ENCODE measurements around the gene LMAN2.
"Not testable (repeated sequence)": the region's sequence is repeated elsewhere in the genome, so short reads cannot be mapped to it uniquely, and the experiment has no call there.

The LMAN2 gene

DNA sequence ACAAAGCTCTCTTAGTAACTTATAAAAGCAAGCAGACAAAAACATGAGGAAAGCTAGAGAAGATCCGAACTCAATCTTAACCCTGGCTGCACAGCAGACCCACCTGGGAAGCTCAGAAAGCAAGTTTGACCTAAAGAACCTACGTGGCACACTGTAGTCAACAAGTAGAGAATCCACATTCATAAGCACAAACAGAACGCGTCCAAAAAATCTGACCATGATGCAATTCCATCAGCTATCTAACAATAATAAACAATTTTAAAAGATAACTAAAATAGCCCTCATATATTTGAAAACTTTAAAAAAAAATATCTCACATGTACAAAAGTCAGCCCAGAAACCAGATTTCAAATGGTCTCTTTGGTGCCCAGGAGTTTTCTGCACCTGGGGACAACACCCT is 4.6 kb downstream of the LMAN2 start:
- DNase-seq (ENCODE audit: low spot score), result no peak

DNA sequence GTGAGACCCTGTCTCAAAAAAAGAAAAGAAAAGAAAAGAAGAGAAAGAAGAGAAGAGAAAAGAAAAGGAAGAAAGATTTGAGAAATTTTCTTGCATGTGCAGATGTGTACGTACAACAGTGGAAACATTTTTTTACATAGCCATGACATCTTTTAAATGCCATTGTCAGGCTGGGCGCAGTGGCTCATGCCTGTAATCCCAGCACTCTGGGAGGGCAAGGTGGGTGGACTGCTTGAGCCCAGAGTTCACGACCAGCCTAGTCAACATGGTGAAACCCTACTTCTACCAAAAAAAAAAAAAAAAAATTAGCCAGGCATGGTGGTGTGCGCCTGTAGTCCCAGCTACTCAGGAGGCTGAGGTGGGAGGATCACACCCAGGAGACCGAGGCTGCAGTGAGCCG is 6.6 kb downstream of the LMAN2 start:
- DNase-seq (ENCODE audit: low spot score), result no peak

DNA sequence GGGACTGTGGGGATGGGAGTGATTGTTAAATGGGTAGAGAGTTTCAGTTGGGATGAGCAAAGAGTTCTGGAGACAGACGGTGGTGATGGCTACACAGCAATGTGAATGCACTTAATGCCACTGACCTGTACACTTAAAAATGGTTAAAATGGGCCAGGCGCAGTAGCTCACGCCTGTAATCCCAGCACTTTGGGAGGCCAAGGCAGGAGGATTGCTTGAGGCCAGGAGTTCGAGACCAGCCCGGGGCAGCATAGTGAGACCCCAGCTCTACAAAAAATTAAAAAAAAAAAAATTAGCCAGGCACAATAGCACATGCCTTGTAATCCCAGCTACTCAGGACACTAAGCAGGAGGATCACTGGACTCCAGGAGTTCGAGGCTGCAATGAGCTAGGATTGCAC is 7.7 kb downstream of the LMAN2 start:
- DNase-seq (ENCODE audit: low spot score), result no peak

DNA sequence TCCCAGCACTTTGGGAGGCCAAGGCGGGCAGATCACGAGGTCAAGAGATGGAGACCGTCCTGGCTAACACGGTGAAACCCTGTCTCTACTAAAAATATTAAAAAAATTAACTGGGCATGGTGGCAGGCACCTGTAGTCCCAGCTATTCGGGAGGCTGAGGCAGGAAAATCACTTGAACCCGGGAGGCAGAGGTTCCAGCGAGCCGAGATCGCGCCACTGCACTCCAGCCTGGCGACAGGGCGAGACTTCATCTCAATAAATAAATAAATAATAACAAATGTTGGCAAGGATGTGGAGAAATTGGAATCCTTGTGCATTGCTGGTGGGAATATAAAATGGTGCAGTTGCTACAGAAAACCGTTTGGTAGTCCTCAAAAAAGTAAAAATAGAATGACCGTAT is 8.5 kb downstream of the LMAN2 start:
- not testable (repeated sequence) for DNase-seq (ENCODE audit: low spot score)

DNA sequence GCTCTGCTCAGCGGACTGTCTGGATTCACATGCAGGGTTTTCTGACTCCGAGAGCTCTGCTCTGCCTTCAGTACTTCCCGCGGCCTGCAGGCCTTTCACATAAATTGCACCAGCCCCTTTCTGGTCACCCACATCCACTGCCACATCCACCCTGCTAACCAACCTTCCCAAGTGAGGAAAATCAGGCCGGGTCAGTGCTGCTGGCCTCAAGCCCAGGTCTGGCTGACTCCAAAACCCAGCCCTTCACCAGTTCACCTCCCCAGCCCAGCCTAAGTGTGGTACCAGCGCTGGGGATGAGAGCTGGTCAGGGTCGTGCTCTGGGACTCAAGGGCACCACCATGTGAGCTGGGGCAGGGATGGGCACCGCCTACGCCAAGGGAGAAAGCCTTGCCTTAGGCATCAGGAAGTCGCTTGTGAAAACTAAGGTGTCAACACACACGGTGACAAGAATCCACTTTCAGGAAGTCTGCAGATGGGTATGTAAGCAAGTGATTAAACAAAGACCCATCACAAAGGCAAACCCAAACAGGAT is 12.3 kb downstream of the LMAN2 start:
- no peak for DNase-seq (ENCODE audit: low spot score)

DNA sequence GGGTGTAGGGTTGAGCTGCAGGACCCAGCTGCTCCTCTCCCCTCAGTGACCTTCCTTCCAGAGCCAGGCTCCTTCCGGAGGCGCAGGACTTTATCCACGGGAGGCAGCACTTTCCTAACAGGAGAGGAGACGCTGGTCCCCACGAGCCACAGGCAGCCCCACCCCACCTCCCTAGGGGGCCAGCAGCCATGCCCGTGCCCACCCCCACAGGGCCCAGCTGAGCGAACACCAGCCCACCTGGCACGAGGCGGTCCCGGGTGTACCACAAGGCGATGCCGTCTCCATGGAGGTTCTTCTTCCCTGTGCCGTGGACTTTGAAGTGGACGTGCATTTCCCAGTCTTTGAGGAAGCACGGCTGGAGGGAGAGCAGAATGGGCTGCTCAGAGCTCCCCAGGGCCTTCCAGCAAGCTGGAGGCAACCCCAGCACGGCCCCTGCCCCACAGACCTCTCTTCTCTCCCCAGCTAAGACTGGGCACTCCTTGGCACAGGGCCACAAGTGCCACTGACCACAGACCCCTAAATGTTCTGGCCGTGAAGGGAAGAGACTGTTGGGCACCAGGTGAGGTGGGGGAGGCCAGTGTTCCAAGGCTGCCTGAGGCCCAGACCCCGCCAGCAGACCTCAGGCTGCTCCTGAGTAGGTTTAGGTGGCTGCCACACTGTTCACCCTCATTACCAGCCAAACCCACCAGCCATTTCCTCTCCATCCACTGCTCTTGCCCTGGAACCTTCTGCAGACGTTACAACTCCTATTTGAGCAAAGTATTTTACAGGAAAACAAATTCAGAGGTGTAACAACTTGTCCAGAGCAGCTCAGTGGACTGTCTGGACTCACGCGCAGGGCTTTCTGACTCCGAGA is 13.0 kb downstream of the LMAN2 start:
- no peak for DNase-seq (ENCODE audit: low spot score)

DNA sequence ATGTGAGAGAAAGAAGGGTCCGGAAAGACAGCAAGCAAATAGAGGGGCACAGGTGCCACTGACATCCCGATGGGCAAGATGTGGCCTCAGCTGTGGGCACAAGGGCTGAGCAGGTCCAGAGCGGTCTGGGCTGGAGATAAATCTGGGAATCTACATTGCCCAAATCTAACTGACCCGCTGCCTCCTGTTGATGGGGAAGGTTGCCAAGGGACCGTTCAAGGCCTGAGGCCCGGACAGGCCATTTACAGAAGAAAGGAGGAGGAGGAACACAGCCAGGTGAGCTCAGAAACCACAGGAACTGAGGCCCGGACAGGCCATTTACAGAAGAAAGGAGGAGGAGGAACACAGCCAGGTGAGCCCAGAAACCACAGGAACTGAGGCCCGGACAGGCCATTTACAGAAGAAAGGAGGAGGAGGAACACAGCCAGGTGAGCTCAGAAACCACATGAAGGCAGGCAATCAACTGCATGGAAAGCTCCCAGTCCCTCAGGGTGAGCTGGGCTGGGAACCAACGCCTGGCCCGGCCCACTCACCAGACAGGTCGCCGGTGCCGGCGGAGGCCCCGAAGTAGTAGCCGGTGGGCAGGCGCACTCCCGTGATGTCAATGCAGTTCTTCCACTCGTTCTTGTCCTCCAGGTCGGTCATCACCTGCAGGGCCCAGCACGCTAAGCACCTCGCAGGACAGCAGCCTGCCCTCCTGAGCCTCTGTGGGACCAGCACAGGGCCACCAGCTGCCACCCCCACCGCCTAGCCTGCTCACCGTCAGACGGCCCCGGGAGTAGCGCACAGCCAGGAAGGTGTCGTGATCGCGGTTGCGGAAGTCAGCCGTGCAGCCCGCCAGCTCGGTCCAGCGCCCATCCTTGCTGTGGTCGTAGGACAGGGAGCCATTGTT is 14.6 kb downstream of the LMAN2 start:
- DNase-seq (ENCODE audit: low spot score), result no peak

DNA sequence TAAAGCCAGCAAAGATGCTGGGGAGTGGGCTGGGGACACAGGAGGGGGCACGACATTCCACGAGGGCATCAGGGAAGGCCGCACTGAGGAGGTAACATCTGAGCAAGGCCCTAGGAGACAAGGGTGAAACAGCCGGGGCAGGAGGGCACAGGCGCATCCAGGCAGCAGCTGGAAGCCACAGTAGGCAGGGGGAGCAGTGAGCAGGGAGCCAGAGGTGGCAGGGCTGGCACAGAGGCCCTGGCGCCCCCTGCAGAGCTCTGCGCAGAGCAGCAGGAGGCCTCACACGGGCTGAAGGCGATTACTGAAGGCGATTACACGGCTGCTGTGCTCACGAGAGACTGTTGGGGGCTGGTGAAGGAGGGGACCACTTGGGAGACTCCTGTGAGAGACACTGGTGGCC is 15.4 kb downstream of the LMAN2 start:
- DNase-seq (ENCODE audit: low spot score), result no peak

DNA sequence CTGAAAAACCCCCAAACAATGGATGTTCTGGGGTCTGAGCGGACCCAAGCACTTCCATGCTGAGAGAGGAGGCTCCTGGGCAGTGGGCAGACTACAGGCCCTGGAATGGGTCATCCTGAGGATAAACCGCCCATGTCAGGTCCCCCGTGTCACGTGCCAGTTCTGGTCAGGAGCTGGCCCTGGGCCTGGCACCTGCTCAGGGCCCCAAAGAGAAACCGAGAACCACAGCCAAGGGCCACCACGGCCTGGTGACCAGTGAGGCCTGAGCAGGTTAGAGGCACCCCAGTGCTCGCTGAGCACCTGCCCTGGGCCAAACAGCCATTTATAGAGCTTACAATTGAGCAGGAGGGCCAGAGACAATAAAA is 15.8 kb downstream of the LMAN2 start:
- DNase-seq (ENCODE audit: low spot score), result no peak

DNA sequence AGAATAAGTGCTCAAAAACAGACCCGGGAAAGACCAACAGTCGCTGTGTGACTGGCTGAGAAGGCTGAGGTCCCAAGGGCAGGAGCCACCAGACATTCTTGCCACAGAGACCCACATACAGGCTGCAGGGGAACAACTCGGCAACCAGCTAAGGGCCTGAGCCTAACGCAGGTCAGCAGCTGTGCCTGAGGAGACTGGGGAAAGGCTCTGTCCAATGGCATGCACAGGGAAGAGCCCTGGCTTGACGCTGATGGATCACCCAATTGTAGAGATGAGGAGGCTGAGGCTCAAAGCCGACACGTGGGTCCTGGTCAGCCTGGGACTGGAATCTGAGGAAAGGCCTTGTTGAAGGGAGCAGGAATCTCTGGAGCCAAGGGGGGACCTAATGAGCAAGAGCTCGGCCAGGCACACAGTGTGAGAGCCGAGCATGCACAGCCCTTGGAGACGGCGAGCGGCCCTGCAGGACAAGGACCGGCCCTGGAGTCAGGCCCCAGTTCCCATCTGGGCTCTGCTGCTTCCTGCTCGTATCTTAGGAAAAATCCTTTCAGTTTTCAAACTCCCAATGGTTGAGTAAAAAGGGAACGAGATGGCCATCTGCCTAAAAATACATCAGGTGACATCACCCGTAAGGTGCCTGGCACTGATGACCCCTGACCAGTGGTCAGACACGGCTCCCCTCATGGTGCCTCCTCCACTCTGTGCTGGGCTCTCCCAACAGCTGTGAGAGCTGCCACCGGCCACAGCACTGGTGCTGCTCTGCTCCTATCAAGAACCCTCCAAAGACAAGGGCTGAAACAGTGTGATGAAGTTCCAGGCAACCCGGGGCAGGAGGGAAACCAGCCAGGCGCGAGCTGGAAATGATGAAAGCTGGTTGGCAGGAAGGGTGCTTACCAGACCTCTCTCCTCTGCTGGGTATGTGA is 16.4 kb downstream of the LMAN2 start:
- no peak for DNase-seq (ENCODE audit: low spot score)

DNA sequence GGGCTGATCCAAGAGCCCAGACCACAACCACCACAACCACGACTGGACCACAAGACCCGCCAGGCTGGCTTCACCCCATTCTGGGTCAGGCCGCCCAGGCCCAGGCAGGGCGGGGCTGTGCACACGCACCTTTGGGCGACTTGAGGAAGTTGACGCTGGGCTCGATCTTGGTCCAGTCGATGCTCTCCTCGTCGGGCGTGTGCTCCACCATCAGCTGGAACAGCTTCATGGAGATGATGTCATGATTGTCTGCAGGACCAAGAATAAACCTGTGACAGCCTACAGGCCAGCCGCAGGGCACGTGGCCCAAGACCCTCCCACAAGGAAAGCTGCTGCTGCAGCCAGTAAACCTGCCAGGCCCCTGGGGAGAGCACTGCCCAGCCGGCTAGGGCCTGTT is 17.3 kb downstream of the LMAN2 start:
- no peak for DNase-seq (ENCODE audit: low spot score)

DNA sequence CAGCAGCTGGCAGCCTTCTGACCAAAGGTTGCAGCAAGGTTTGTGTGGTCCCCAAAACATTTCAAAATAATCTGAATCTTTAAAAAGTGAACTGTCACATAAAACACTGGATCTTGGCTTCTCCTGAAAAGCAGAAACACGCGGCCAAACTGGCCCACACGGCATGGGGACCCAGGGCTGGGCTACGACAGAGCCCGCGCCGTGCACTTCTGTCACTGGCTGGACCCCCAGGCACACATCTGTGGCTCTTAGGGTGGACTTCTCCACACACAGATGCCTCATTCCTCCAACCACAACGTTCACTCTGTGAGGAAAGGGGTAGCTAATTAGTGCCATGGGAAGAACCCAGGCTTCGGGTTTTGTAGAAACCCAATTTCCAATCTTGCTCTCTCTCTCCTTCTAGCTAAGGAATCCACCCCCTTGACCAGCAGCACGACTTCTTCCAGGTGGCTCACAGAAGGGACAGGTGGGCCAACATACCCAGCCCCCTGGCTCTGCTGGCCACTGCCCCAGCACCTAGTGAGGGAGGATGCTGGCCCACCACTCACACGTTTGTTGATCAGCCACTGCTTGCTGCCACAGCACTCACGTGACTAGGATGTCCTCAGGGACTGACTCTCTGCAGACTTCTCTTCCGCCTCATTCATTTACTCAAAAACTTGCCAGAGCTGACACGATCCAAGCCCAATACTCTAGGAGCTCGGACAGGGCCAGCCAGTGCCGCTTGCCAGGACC is 17.9 kb downstream of the LMAN2 start:
- DNase-seq (ENCODE audit: low spot score), result no peak

DNA sequence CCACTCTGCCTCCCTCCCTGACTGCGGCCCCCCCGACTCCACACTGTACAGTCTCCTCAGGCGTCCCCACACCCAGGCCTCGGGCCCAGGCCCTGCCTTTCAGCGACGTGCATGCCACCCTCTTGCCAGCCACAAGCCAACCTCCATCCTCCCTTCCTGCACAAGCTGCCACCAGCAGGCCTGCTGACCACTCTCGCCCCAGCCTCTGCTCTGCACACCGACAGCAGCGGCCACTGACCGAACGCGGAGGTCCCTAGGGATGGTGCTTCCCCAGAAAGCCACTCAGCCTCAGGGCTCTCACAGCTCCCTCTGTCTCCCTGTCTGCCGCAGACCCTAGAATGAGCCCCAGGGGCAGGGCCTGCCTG is 18.6 kb downstream of the LMAN2 start:
- no peak for DNase-seq (ENCODE audit: low spot score)

DNA sequence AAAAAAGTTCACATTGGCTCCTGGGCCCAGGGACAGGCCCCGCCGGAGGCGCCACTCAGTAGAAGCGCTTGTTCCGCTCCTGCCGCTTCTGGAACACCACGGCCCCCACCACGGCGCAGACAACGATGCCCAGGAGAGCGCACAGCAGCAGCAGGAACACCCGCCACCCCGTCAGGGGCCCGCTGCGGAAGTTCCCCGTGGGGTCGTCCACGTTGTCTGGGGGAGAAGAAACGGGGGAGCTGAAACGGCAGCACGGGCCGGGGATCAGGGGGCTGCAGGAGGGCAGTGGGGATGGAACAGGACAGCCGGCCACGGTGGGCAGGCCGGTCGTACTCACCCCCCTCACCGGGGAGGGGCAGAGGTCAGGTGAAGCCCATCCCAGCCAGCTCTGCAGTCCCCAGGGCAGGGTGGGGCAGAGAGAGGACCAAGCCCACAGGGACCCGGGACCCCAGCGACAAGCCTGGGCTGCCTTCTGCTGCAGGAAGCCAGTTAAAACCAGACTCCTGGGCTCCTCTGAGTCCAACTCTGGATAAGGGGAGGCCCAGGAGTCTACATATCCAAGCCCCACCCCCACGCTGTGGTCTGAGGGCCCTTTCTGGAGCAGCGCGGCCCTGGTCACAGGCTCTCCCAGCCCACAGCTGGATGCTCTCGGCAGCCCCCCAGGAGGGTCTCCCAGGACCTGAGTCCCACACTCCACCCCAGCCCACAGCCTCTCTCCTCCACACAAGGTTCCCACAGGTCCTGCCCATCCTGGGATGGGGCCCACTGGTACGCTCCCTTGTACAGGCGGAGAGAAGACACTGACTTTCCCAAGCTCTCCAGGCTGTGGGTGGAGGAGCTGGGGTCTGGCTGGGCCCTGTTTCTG is 19.2 kb downstream of the LMAN2 start:
- DNase-seq (ENCODE audit: low spot score), result no peak

DNA sequence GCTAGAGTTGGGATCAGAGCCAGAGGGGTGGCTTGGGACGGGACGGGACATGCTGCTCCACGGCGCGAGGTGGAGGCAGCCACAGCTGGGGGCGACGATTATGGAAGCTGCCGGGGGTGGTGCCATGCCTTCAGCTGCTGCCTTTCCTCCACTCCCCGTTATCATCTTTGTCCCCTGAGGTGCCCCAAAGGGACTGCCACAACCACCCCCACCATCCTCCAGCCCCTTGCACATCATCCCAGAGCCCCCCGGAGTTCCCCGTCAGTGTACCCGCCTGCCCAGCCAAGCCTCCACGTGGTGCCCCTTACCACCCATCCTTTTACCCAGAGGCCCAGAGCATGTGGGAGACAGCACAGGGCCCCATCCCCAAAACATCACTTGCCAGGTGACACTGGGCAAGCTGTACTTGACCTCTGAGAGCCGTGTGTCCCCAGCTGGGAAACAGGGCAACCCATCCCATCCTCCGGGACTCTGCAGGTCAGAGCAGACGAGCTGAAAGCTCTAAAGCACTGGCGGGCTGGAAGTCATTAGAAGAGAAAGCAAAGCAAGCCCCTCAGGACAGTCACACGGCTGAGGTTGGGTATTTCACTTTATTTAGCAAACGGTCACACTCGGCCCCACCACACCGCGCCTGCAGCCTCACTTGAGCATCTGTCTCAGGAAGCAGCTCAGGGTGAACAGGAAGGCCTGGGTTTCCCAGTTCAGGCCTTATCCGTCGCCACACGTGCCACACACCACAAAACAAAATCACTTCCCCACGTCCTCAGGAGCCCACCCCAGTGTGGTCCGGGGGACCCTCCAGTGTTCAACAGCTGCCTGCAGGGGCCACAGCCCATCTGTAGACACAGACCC is 20.3 kb downstream of the LMAN2 start:
- no peak for DNase-seq (ENCODE audit: low spot score)

DNA sequence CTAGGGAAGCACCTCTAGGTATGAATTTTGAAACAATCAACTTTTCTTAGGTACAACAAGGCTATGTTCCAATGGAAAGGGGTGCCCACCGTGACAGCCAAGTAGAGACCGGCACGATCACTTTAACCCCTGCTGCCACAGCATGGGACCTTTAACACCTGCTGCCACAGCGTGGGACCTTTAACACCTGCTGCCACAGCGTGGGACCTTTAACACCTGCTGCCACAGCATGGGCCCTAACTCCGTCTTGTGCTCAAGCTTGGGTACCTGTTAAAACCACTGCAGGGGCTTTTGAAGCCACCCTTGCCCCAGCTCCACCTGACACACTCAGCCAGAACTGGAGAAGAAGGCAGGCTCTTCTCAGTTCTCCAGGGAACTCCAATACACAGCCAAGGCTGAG is 21.6 kb downstream of the LMAN2 start:
- no peak for DNase-seq (ENCODE audit: low spot score)

DNA sequence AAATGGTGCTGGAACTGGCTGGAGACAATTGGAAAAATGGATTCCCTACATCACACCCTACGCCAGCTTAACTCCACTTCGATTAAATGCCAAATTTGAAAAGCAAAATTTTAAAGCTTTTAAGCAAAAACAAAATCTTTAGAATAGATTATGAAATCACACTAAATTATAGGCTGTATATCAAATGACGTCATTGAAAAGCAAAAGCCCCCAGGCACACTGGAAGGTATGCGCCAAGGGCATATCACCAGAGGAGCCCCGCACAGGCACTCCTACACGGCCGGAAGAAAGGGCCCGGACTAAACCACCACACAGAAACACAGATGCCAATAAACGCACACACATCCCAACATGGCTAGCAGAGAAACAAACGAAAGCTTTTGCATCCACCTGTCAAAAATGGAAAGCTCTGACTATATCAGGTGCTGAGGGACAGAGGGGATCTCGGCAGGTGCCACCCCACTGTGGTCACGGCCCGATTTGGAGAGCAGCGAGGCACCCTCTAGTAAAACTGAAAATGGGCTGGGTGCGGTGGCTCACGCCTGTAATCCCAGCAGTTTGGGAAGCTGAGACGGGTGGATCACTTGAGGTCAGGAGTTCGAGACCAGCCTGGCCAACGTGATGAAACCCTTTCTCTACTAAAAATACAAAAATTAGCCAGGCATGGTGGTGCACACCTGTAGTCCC is 22.8 kb downstream of the LMAN2 start:
- no peak for DNase-seq (ENCODE audit: low spot score)

Measured in pons (tissue), 1 donor.